Hepatocyte (in vitro differentiated cells): ENCODE data around the gene PAPPA. TPM values are rescaled to one million over a fixed set of nuclear protein-coding genes. Genes with fewer than 3 reads are reported as not detected.

ENCODE experiments used
- DNase-seq: peaks from one replicate; pipeline ENCODE4 v3.0.0-alpha.2; 2016; ENCODE audit warnings: low spot score
- H2AFZ ChIP-seq: fragments of 200-600 bp; sonication (generic); 2 replicates; pipeline ENCODE4 v1.6.0; 2016; ENCODE audit warnings: antibody characterized with exemption, mild to moderate bottlenecking
- H3K27ac ChIP-seq: fragments of 200-600 bp; sonication (generic); 2 replicates; pipeline ENCODE4 v1.5.1; 2016; ENCODE audit warnings: mild to moderate bottlenecking
- H3K27me3 ChIP-seq: fragments of 200-600 bp; sonication (generic); 2 replicates; pipeline ENCODE4 v1.6.1; 2016
- H3K36me3 ChIP-seq: fragments of 200-600 bp; sonication (generic); replicated peaks from 2 replicates; pipeline ENCODE4 v1.5.1; 2016; ENCODE audit warnings: low read depth; ENCODE audit not compliant: insufficient read depth
- H3K4me1 ChIP-seq: fragments of 200-600 bp; sonication (generic); 2 replicates; pipeline ENCODE4 v1.5.1; 2016; ENCODE audit warnings: mild to moderate bottlenecking, moderate library complexity; ENCODE audit not compliant: insufficient read depth
- H3K4me2 ChIP-seq: fragments of 200-600 bp; sonication (generic); 2 replicates; pipeline ENCODE4 v1.6.0; 2016
- H3K4me3 ChIP-seq: fragments of 200-600 bp; sonication (generic); 2 replicates; pipeline ENCODE4 v1.5.1; 2016; ENCODE audit warnings: mild to moderate bottlenecking
- H3K79me2 ChIP-seq: fragments of 200-600 bp; sonication (generic); 2 replicates; pipeline ENCODE4 v1.6.0; 2017; ENCODE audit warnings: mild to moderate bottlenecking
- H3K9me2 ChIP-seq: fragments of 200-600 bp; sonication (generic); replicated peaks from 2 replicates; pipeline ENCODE4 v1.6.0; 2017; ENCODE audit warnings: mild to moderate bottlenecking; ENCODE audit not compliant: insufficient read depth
- H3K9me3 ChIP-seq: fragments of 200-600 bp; sonication (generic); 2 replicates; pipeline ENCODE4 v1.5.1; 2016; ENCODE audit warnings: low read depth, mild to moderate bottlenecking
- H4K20me1 ChIP-seq: fragments of 200-600 bp; sonication (generic); 2 replicates; pipeline ENCODE4 v1.6.0; 2016; ENCODE audit warnings: mild to moderate bottlenecking; ENCODE audit not compliant: insufficient read depth, poor library complexity, severe bottlenecking
- EZH2 ChIP-seq: fragments of 200-600 bp; sonication (generic); IDR thresholded peaks from 2 replicates; pipeline ENCODE4 v1.6.1; 2016; ENCODE audit warnings: antibody characterized with exemption, mild to moderate bottlenecking, borderline replicate concordance
- EZH2phosphoT487 ChIP-seq: fragments of 200-600 bp; sonication (generic); IDR thresholded peaks from one replicate; pipeline ENCODE4 v1.6.1; 2018; ENCODE audit warnings: antibody characterized with exemption, mild to moderate bottlenecking, low read depth, moderate library complexity; ENCODE audit not compliant: unreplicated experiment, severe bottlenecking
- WGBS: methylation state at CpG from one replicate; pipeline ENCODE4 v1.1.6; 2016; ENCODE audit warnings: low lambda C conversion rate; ENCODE audit errors: missing lambda C conversion rate; 5-methylcytosine and 5-hydroxymethylcytosine counted together
- polyA plus RNA-seq: library from polyadenylated mRNA; unstranded; fragments of >200 nt; fragmentation: Nextera tagmentation; extraction: Ambion mirVana; gene quantifications from 2 replicates; pipeline ENCODE4 v1.2.1, GENCODE V29; 2016
- total RNA-seq: library from RNA; depleted of rRNA; stranded (reverse); fragments of >200 nt; gene quantifications from 2 replicates; pipeline ENCODE4 v1.2.3, GENCODE V29; 2014
- TF ChIP-seq, protein P1 (sequence below): fragments of 200-600 bp; sonication (generic); IDR thresholded peaks from 2 replicates; pipeline ENCODE4 v1.5.1; 2016; ENCODE audit warnings: antibody characterized with exemption, mild to moderate bottlenecking; ENCODE audit not compliant: poor library complexity

Gene PAPPA
- total and polyA plus RNA-seq, 2 experiments from 2014 or later = 2.8 to 12.3 TPM

DNA sequence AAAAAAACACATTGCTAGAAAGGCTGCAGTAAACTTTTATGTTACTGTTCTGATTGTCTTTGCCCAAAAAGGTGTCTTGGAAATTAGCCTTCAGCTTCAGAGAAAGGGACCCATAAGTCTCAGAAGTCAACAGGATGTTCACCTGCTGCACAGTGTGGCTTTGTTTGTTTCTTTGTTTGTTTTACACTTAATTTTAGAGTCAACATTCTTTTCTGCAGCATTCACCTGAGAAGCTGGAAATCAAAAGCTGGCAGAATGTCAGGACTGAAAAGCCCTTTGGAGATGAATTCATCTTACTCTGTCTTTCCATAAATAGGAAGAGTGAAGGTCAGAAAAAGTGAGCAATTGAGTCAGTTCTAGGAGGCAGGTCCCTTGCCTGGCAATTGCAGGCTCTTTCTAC, 170.0 kb downstream of the PAPPA start:
- H3K4me2 ChIP-seq = peak overlapping the region; percentile 47

DNA sequence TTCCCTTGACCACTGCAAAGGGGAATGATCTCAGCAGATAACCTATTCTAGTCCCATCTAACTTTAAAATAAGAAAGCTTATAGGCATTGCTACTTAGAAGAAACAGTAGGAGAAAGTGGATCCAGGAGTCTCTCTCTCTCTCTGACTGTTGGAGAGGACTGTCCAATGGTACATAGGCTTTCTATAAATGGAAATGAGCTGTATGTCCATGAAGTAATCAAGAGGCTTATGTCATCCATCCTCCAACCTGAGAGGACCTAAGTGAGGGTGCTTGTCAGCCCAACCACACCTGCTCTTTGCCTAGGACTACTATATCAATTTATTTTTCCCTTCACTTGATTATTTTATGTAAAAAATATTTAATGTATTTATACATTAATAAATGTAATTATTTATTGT, 172.3 kb downstream of the PAPPA start:
- no peak for TF ChIP-seq EZH2
- TF ChIP-seq, protein P1, sequence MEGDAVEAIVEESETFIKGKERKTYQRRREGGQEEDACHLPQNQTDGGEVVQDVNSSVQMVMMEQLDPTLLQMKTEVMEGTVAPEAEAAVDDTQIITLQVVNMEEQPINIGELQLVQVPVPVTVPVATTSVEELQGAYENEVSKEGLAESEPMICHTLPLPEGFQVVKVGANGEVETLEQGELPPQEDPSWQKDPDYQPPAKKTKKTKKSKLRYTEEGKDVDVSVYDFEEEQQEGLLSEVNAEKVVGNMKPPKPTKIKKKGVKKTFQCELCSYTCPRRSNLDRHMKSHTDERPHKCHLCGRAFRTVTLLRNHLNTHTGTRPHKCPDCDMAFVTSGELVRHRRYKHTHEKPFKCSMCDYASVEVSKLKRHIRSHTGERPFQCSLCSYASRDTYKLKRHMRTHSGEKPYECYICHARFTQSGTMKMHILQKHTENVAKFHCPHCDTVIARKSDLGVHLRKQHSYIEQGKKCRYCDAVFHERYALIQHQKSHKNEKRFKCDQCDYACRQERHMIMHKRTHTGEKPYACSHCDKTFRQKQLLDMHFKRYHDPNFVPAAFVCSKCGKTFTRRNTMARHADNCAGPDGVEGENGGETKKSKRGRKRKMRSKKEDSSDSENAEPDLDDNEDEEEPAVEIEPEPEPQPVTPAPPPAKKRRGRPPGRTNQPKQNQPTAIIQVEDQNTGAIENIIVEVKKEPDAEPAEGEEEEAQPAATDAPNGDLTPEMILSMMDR = no peak
- TF ChIP-seq EZH2phosphoT487 = no peak
- H3K27me3 ChIP-seq = no peaks in the 10 kb centered on the region
- no peaks in the 10 kb centered on the region for H3K79me2 ChIP-seq
- no peak overlapping the region for H2AFZ ChIP-seq
- H3K4me1 ChIP-seq = peaks cover 26% of the 10 kb centered on the region
- H3K27ac ChIP-seq = no peak overlapping the region
- H3K9me3 ChIP-seq = no peaks in the 10 kb centered on the region
- no peaks in the 10 kb centered on the region for H3K36me3 ChIP-seq
- no peaks in the 10 kb centered on the region for H4K20me1 ChIP-seq
- no peak overlapping the region for H3K4me3 ChIP-seq
- no peak overlapping the region for H3K4me2 ChIP-seq
- no peaks in the 10 kb centered on the region for H3K9me2 ChIP-seq
- no peak for DNase-seq

More for the DNA sequence above, 170.0 kb downstream of the PAPPA start:
- Histone ChIP-seq H3K9me2 (no peaks in the 10 kb centered on the region), H3K4me1 (peaks cover 36% of the 10 kb centered on the region), H4K20me1 (no peaks in the 10 kb centered on the region), H3K27me3 (no peaks in the 10 kb centered on the region), H3K9me3 (no peaks in the 10 kb centered on the region), H2AFZ (no peak overlapping the region), H3K27ac (peak overlapping the region; percentile 2), H3K4me3 (no peak overlapping the region), H3K79me2 (no peaks in the 10 kb centered on the region), H3K36me3 (no peaks in the 10 kb centered on the region)
- no peak for DNase-seq
- TF ChIP-seq EZH2 = no peak
- TF ChIP-seq, protein P1 = no peak

DNA sequence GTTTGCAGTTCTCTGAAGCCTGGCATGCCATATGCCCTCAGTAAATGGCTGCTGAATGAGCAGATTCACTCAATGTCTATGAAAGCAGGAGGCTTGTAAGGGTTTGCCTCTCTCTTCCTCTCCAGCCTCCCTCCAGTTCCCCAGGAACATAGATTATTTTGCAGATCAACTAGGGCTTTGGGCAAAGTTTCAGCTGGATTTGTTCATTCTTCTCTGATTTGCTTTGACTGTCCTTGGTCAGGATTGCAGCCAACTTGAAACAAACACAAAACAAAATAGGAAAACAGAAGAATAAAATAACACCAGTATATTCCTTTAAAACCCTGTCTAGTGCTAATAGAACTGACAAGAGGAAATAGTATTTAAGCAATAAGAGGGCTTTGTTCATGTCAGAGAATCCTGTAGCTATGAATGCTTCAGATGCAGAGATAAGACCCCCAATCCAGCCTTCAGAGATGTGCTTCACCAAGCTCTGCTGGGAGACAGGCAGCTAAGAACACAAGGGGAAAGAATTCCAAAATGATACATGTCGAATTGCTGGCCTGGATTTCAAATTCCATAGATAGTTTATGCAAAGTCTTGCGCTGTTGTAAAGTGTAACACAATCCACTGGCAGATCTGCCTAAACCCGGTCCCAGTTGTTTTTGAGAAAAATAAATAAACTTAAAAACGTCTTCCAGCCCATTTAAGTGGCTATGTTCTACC, 174.3 kb downstream of the PAPPA start:
- no peaks in the 10 kb centered on the region for H3K36me3 ChIP-seq
- H3K27me3 ChIP-seq = no peaks in the 10 kb centered on the region
- no peak overlapping the region for H3K4me3 ChIP-seq
- H3K79me2 ChIP-seq = no peaks in the 10 kb centered on the region
- no peak overlapping the region for H3K4me2 ChIP-seq
- no peaks in the 10 kb centered on the region for H3K9me3 ChIP-seq
- H3K4me1 ChIP-seq = peaks cover 20% of the 10 kb centered on the region
- H2AFZ ChIP-seq = no peak overlapping the region
- WGBS = 36% methylated on average over 4 of the region's 4 CpGs
- TF ChIP-seq EZH2 (no peak), EZH2phosphoT487 (no peak)
- TF ChIP-seq, protein P1 = no peak
- peak overlapping the region; percentile 21 for H3K27ac ChIP-seq
- DNase-seq = no peak
- no peaks in the 10 kb centered on the region for H3K9me2 ChIP-seq
- H4K20me1 ChIP-seq = no peaks in the 10 kb centered on the region
